Gastrocnemius medialis (tissue), 4 donors: ENCODE results near the gene PDSS2. TPM values are rescaled to one million over a fixed set of nuclear protein-coding genes. Genes with fewer than 3 reads are reported as not detected.

ENCODE experiments used
- ATAC-seq, 2 donors: fragments of 150-250 bp; one replicate each; pipeline ENCODE4 v1.9.1; 2016
- DNase-seq, 2 donors: peaks; one replicate each; pipeline ENCODE4 v3.0.0-alpha.2; 2019
- H3K27ac ChIP-seq, 4 donors: fragments of 200-600 bp; sonication (generic); 1 replicate in 1 of 4; 2 replicates in 3 of 4; pipeline ENCODE4 v1.5.1; 2016 to 2018; ENCODE audit warnings: mild to moderate bottlenecking in 2 of 4, moderate library complexity in 1 of 4
- H3K27me3 ChIP-seq, 3 donors: fragments of 200-600 bp; sonication (generic) in 2 of 3; 1 replicate in 1 of 3; 2 replicates in 2 of 3; pipeline versions ENCODE4 v1.5.1 to v1.6.0; 2016 to 2019; ENCODE audit warnings: mild to moderate bottlenecking in 1 of 3, moderate library complexity in 1 of 3
- H3K36me3 ChIP-seq, 2 donors: fragments of 200-600 bp; sonication (generic) in 1 of 2; one replicate each; pipeline ENCODE4 v1.5.1; 2017 to 2018
- H3K4me1 ChIP-seq, 2 donors: fragments of 200-600 bp; sonication (generic) in 1 of 2; one replicate each; pipeline ENCODE4 v1.5.1; 2016 to 2017; ENCODE audit warnings: mild to moderate bottlenecking in 2 of 2
- H3K4me3 ChIP-seq, 4 donors: fragments of 200-600 bp; sonication (generic) in 3 of 4; 1 replicate in 1 of 4; 2 replicates in 3 of 4; pipeline ENCODE4 v1.5.1; 2016 to 2019; ENCODE audit warnings: mild to moderate bottlenecking in 2 of 4
- H3K9me3 ChIP-seq, 3 donors: fragments of 200-600 bp; sonication (generic) in 2 of 3; 1 replicate in 1 of 3; 2 replicates in 2 of 3; pipeline ENCODE4 v1.5.1; 2016 to 2019
- POLR2A ChIP-seq, 2 donors: fragments of 450-650 bp; IDR thresholded peaks; one replicate each; pipeline ENCODE4 v1.6.1; 2017; ENCODE audit warnings: antibody characterized with exemption in 2 of 2, mild to moderate bottlenecking in 2 of 2, moderate library complexity in 2 of 2
- in situ Hi-C, 4 donors: fragments of 200-750 bp; cut with MboI; loops; one replicate each; pipeline versions ENCODE4 v1.15.0 to v1.8.0; 2017; ENCODE audit warnings: low sequenced_read_pairs in 4 of 4
- intact Hi-C: fragments of 100-400 bp; cut with DNase I; formaldehyde crosslinking; loops from one replicate; pipeline ENCODE4 v1.15.1; 2023; ENCODE audit warnings: low total_unique reads
- total RNA-seq, 4 donors: library from RNA; depleted of rRNA; stranded (reverse); fragments of >200 nt; gene quantifications; one replicate each; pipeline versions ENCODE4 v1.1.0 to v1.2.3, GENCODE V29; 2016
- TF ChIP-seq, protein P1 (sequence below), 5 experiments: fragments of 450-650 bp in 3 of 5; fragments of 200-600 bp in 2 of 5; sonication (generic) in 2 of 5; IDR thresholded peaks in 4 of 5; conservative IDR thresholded peaks in 1 of 5; 1 replicate in 4 of 5; 2 replicates in 1 of 5; pipeline ENCODE4 v1.5.1; 2016 to 2019; ENCODE audit warnings: antibody characterized with exemption in 5 of 5, mild to moderate bottlenecking in 3 of 5, moderate library complexity in 3 of 5

PDSS2 gene
- total RNA-seq, 4 donors from 2014 or later, result 6.6 to 14.3 (median 10.0) TPM

DNA sequence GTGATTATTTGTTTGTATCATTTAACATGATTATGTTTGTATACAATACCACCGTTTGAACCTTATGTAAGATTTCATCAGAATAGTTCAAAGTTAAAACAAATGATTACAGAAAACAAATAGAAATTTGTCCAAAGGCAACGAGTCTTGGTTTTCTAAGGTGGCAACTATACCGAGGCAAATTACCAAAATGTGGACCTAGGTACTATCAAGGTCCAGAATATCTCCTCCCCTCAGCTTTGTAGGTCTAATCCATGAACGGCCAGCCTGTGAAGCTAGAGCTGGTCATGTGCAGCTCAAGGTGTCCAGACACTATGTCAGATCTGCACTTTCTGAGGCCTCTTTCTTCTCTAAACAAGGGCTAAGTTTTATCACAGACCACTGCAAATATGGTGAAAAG is 192.4 kb downstream of the PDSS2 start:
- intact Hi-C loops (no loop called here), in situ Hi-C loops (no loop called here)
- H3K4me3 ChIP-seq, result no peak overlapping the region
- H3K27ac ChIP-seq, result no peak overlapping the region
- H3K36me3 ChIP-seq, result no peaks in the 10 kb centered on the region
- ATAC-seq, result no peak
- no peaks in the 10 kb centered on the region for H3K27me3 ChIP-seq
- H3K4me1 ChIP-seq, result no peaks in the 10 kb centered on the region
- H3K9me3 ChIP-seq, result no peaks in the 10 kb centered on the region
- TF ChIP-seq, protein P1, sequence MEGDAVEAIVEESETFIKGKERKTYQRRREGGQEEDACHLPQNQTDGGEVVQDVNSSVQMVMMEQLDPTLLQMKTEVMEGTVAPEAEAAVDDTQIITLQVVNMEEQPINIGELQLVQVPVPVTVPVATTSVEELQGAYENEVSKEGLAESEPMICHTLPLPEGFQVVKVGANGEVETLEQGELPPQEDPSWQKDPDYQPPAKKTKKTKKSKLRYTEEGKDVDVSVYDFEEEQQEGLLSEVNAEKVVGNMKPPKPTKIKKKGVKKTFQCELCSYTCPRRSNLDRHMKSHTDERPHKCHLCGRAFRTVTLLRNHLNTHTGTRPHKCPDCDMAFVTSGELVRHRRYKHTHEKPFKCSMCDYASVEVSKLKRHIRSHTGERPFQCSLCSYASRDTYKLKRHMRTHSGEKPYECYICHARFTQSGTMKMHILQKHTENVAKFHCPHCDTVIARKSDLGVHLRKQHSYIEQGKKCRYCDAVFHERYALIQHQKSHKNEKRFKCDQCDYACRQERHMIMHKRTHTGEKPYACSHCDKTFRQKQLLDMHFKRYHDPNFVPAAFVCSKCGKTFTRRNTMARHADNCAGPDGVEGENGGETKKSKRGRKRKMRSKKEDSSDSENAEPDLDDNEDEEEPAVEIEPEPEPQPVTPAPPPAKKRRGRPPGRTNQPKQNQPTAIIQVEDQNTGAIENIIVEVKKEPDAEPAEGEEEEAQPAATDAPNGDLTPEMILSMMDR (IDR thresholded peaks at IDR 0.05 in 4 of 5, conservative IDR thresholded peaks at IDR 0.05 in 1 of 5), result no peak
- no peak for TF ChIP-seq POLR2A (IDR thresholded peaks at IDR 0.05)
- no peak for DNase-seq

DNA sequence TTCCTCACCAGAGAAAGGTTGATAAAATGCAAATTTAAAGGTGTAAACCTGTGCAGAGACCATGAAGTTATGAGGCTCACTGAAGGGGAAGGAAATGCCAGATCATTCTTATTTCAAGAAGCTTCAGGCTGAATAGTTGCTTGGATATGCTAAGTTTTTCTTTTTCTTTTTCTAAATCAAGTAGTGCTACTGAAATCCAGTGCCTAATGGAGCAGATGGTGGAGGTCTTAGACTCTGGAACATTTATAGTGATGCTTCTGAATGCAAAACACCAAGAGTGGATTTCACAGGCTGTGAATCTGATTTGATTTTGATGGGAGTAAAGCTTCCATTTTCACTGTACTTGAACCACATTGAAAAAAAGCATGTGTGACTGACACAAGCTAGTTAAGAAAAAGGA is 192.8 kb downstream of the PDSS2 start:
- H3K27ac ChIP-seq, result no peak overlapping the region
- no peak for ATAC-seq
- no peak for DNase-seq
- no peak overlapping the region for H3K4me3 ChIP-seq
- H3K36me3 ChIP-seq, result no peaks in the 10 kb centered on the region
- H3K4me1 ChIP-seq, result no peaks in the 10 kb centered on the region
- no peaks in the 10 kb centered on the region for H3K9me3 ChIP-seq
- H3K27me3 ChIP-seq, result no peaks in the 10 kb centered on the region
- intact Hi-C loops, result no loop called here
- TF ChIP-seq, protein P1 (IDR thresholded peaks at IDR 0.05 in 4 of 5, conservative IDR thresholded peaks at IDR 0.05 in 1 of 5), result no peak
- no peak for TF ChIP-seq POLR2A (IDR thresholded peaks at IDR 0.05)
- in situ Hi-C loops, result no loop called here

DNA sequence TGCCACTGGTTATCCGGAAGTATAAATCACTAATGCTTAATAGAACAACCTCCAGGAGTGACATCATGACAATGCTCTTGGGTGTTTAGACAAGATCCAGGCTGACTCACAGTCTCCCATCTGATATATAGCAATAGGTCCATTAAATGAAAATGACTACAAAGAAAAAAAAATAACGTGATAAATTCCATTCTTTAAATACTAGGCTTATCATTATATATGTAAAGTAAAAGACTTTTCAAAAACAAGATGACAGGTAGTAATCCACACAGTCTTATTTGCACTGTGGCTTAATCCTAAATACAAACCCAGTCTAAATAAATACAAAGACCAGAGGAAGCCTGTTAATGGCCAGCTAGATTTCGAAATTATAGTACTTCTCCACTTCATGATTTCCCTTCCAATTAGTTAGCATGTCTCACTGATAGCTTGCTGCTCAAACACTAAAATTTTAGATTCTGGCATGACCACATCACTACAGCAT is 195.0 kb downstream of the PDSS2 start:
- intact Hi-C loops (no loop called here), in situ Hi-C loops (no loop called here)
- H3K27me3 ChIP-seq, result no peaks in the 10 kb centered on the region
- no peak overlapping the region for H3K27ac ChIP-seq
- H3K36me3 ChIP-seq, result no peaks in the 10 kb centered on the region
- H3K4me1 ChIP-seq, result no peaks in the 10 kb centered on the region
- DNase-seq, result no peak
- ATAC-seq, result no peak
- no peaks in the 10 kb centered on the region for H3K9me3 ChIP-seq
- TF ChIP-seq, protein P1 (IDR thresholded peaks at IDR 0.05 in 4 of 5, conservative IDR thresholded peaks at IDR 0.05 in 1 of 5), result no peak
- no peak for TF ChIP-seq POLR2A (IDR thresholded peaks at IDR 0.05)
- H3K4me3 ChIP-seq, result no peak overlapping the region

DNA sequence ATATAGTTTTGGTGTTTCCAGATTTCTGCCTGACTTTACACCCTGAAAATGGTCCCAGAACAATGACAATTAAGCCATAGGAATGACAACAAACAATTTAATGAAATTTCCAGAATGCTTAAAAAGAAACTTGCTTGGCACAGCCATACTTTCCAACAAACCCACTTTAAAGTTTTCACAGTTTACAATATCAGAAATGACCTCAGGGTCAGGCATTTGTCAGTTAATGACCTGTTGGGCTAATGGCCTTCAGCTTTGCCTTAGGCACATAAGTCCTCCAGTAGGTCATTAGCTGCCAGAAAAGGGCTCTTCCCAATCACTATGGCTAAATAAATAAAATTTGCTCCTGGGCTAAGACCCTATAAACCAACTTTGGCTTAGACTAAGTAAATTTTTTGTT is 199.4 kb downstream of the PDSS2 start:
- no peaks in the 10 kb centered on the region for H3K27me3 ChIP-seq
- no peak for TF ChIP-seq POLR2A (IDR thresholded peaks at IDR 0.05)
- TF ChIP-seq, protein P1 (IDR thresholded peaks at IDR 0.05 in 4 of 5, conservative IDR thresholded peaks at IDR 0.05 in 1 of 5), result no peak
- no peaks in the 10 kb centered on the region for H3K4me1 ChIP-seq
- in situ Hi-C loops, result no loop called here
- ATAC-seq (no peak), DNase-seq (no peak)
- intact Hi-C loops, result no loop called here
- no peaks in the 10 kb centered on the region for H3K9me3 ChIP-seq
- H3K4me3 ChIP-seq, result no peak overlapping the region
- H3K27ac ChIP-seq, result no peak overlapping the region
- H3K36me3 ChIP-seq, result no peaks in the 10 kb centered on the region

DNA sequence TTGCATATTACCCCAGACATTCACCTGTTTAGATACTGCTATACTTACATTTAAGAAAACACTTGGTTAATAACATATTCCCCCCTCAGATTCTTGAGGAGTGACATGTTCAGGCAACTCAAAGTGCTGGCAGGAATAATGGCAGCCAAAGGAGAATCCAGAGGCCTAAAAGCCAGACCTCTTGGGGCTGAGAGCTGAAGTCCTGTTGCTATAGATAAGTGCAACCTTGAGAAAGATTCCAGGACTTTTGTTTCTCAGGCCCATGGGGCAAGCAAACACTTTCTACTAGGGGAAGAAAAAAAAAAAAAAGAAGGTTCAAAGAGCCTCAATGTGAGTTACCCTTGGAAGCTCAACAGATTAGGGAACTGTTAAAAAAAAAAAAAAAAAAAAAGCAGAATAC is 211.2 kb downstream of the PDSS2 start:
- no peak overlapping the region for H3K4me3 ChIP-seq
- H3K27ac ChIP-seq, result peak overlapping the region in 1 of 4 donors; percentile 82
- in situ Hi-C loops, result no loop called here
- ATAC-seq, result no peak
- H3K27me3 ChIP-seq, result no peaks in the 10 kb centered on the region
- TF ChIP-seq, protein P1 (IDR thresholded peaks at IDR 0.05 in 4 of 5, conservative IDR thresholded peaks at IDR 0.05 in 1 of 5), result no peak
- TF ChIP-seq POLR2A (IDR thresholded peaks at IDR 0.05), result no peak
- peaks cover 6 to 8% of the 10 kb centered on the region in 2 donors for H3K4me1 ChIP-seq
- no peaks in the 10 kb centered on the region for H3K36me3 ChIP-seq
- intact Hi-C loops, result no loop called here
- no peak for DNase-seq
- H3K9me3 ChIP-seq, result no peaks in the 10 kb centered on the region
